Endothelial cell (in vitro differentiated cells): ENCODE data around the gene PHYKPL. TPM values are rescaled to one million over a fixed set of nuclear protein-coding genes. Genes with fewer than 3 reads are reported as not detected.

ENCODE experiments used
- DNase-seq: peaks from one replicate; pipeline ENCODE4 v3.0.0; 2021; ENCODE audit warnings: low spot score
- H3K27ac Mint-ChIP-seq: one replicate; pipeline ENCODE4 v1.8.0; 2021; ENCODE audit warnings: mixed read lengths, inconsistent platforms; ENCODE audit not compliant: unreplicated experiment
- H3K27me3 Mint-ChIP-seq: one replicate; pipeline ENCODE4 v1.8.0; 2021; ENCODE audit warnings: mild to moderate bottlenecking, moderate library complexity, mixed read lengths, inconsistent platforms; ENCODE audit not compliant: unreplicated experiment
- H3K36me3 Mint-ChIP-seq: one replicate; pipeline ENCODE4 v1.8.0; 2021; ENCODE audit warnings: mild to moderate bottlenecking, low read depth, mixed read lengths, inconsistent platforms; ENCODE audit not compliant: unreplicated experiment
- H3K4me1 Mint-ChIP-seq: one replicate; pipeline ENCODE4 v1.8.0; 2021; ENCODE audit warnings: mild to moderate bottlenecking, mixed read lengths, inconsistent platforms; ENCODE audit not compliant: unreplicated experiment
- H3K4me3 Mint-ChIP-seq: one replicate; pipeline ENCODE4 v1.8.0; 2021; ENCODE audit warnings: mild to moderate bottlenecking, mixed read lengths, inconsistent platforms; ENCODE audit not compliant: unreplicated experiment
- H3K9me3 Mint-ChIP-seq: one replicate; pipeline ENCODE4 v1.8.0; 2021; ENCODE audit warnings: mixed read lengths, inconsistent platforms; ENCODE audit not compliant: unreplicated experiment
- long read RNA-seq: library from polyadenylated mRNA; unstranded; transcript quantifications from one replicate; pipeline ENCODE4 v2.0.0, GENCODE V29; 2020; ENCODE audit not compliant: unreplicated experiment
- total RNA-seq: library from RNA; stranded (reverse); fragmentation: NEBNext Ultra II Directional; extraction: Animal tissue kit (Norgen Biotek cat#: 25700); gene quantifications from one replicate; pipeline ENCODE4 v1.2.1, GENCODE V29; 2021; ENCODE audit not compliant: unreplicated experiment
- TF ChIP-seq, protein P1 (sequence below): fragments of 200-600 bp; sonication (generic); IDR thresholded peaks from one replicate; pipeline ENCODE4 v1.5.0; 2021; ENCODE audit warnings: antibody characterized with exemption; ENCODE audit not compliant: unreplicated experiment

The PHYKPL gene
- total RNA-seq = 53.1 TPM
- long read RNA-seq, transcript PHYKPL-201 (13 exons, 2,038 nt) = major isoform, 6 of 27 reads
- long read RNA-seq, partial matches to known transcripts = 1 of 27 reads
- long read RNA-seq, other reads (novel, unspliced or antisense) = 20 of 27 reads

DNA sequence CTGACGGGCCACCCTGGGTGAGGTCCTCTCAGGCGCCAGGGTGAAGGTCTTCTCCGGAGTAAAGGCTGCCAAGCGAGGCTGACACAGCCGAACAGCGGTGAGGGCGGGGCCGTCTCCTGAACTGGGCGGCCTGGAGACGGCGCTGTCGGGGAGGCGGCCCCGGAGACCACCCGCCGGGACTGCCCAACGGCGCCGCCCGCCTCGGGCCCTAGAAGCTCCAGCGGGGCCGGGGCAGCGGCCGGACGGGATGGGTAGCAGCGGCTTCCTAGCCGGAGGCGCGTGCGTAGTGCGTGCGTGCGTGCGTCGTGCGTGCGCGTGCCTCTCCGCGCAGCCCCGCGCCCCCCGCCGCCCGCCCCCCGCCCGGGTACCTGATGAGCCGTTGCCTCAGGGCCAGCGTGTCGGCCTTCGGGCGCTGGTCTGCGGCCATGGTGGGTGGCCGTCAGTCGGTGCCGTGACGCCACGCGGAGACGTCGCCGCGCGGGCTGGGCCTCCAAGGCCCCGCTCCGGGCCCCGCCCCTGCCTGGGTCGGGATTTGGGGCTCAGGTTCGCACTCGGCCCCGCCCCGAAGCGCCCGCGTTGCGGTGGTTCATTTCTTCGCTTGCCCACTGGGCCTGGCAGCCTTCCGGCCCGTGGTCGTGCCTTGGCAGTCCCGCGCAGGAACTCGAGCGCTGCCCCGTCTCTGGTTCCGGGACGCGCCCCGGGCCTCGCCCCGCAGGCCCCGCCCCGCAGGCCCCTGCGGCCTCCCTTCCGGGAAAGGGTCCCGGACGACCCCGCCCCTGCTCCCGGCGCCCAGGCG, at the start of gene PHYKPL:
Gene PHYKPL, minus strand, starts transcription at position 679 of the 796 bp plus-strand sequence. Its CDS starts 252 bp downstream, at position 427.
- Mint-ChIP-seq H3K9me3 (no peaks in the 10 kb centered on the region), H3K27me3 (peaks cover 15% of the 10 kb centered on the region), H3K27ac (no peak within 1 kb of the TSS), H3K4me3 (peak within 1 kb of the TSS; percentile 90), H3K4me1 (peaks cover 14% of the 10 kb centered on the region), H3K36me3 (peaks cover 29% of the 10 kb centered on the region)
- peak; percentile 60 for DNase-seq
- TF ChIP-seq, protein P1, sequence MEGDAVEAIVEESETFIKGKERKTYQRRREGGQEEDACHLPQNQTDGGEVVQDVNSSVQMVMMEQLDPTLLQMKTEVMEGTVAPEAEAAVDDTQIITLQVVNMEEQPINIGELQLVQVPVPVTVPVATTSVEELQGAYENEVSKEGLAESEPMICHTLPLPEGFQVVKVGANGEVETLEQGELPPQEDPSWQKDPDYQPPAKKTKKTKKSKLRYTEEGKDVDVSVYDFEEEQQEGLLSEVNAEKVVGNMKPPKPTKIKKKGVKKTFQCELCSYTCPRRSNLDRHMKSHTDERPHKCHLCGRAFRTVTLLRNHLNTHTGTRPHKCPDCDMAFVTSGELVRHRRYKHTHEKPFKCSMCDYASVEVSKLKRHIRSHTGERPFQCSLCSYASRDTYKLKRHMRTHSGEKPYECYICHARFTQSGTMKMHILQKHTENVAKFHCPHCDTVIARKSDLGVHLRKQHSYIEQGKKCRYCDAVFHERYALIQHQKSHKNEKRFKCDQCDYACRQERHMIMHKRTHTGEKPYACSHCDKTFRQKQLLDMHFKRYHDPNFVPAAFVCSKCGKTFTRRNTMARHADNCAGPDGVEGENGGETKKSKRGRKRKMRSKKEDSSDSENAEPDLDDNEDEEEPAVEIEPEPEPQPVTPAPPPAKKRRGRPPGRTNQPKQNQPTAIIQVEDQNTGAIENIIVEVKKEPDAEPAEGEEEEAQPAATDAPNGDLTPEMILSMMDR = no peak

DNA sequence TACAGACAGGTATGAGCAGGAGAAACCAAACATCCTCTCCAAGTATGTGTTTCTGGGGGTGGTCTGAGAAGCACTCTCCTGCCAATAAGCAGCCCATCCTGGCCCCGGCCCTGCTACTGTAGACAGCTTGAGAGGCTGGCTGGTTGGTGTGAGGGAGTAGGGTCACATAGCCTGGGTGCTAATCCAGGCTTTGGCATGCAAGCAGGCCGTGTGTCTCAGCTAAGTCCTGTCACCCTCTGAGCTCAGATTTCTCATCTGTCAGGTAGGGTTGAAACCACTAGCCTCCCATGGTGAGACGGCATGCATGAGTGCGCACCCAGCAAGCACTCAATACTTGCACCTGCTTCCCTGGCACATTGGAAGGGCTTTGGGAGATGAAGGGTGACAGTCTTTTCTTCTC, 49.8 kb upstream of the PHYKPL start:
- Mint-ChIP-seq H3K4me1 (no peaks in the 10 kb centered on the region), H3K9me3 (no peaks in the 10 kb centered on the region), H3K27ac (no peak overlapping the region), H3K36me3 (peaks cover 4% of the 10 kb centered on the region), H3K4me3 (no peak overlapping the region), H3K27me3 (peaks cover 10% of the 10 kb centered on the region)
- DNase-seq = no peak
- TF ChIP-seq, protein P1 = no peak

DNA sequence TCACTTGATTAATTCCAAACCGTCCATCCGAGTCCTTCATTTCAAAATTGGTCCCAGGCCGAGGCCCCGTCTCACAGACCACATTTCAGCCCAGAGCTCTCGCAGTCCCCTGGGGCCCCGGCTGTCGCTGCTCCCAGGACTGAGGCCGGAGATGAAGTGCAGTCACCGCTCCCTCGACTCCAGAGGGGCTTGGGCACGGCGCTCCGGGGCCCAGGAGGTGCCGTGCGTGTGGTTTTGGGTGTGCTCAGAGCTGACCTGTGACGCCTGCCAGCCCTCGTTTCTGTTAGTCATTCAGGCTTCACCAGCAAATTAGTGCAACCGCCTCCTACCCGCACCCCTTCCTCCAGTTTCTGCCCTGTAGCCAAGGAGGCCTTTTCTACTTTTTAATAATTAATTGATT, 48.7 kb upstream of the PHYKPL start:
- no peak overlapping the region for H3K4me3 Mint-ChIP-seq
- H3K9me3 Mint-ChIP-seq = no peaks in the 10 kb centered on the region
- TF ChIP-seq, protein P1 = no peak
- DNase-seq = no peak
- H3K36me3 Mint-ChIP-seq = peaks cover 4% of the 10 kb centered on the region
- H3K27me3 Mint-ChIP-seq = peaks cover 11% of the 10 kb centered on the region
- no peak overlapping the region for H3K27ac Mint-ChIP-seq
- no peaks in the 10 kb centered on the region for H3K4me1 Mint-ChIP-seq

DNA sequence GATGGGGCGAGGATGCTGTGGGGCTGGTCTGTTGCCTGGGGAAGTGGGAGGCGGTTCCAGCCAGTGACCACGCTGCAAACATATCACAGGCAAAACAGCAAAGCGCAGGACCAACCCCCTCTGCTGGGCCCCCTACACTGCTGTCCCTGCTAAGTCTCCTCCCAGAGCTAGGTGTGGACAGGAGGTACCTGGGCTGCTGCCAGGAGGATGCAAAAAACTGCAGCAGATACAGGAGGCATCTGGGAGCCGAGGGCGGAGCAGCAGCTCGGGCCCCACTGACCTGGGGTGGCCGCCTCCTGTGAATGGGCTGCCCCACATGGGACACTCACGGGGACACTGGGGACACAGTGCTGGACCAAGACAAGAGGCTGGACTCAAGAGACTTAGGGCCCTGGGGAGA, 48.0 kb upstream of the PHYKPL start:
- TF ChIP-seq, protein P1 = no peak
- Mint-ChIP-seq H3K27me3 (peaks cover 15% of the 10 kb centered on the region), H3K27ac (no peak overlapping the region), H3K4me3 (no peak overlapping the region), H3K36me3 (peaks cover 4% of the 10 kb centered on the region), H3K9me3 (no peaks in the 10 kb centered on the region), H3K4me1 (no peaks in the 10 kb centered on the region)
- DNase-seq = no peak
